MM.1S (cell line): ENCODE data around the gene SMURF2.

Experiments used
- DNase-seq: peaks from one replicate; pipeline ENCODE4 v3.0.0-alpha.2; 2015
- H2AFZ ChIP-seq: fragments of 300-600 bp; sonication (generic); 2 replicates; pipeline ENCODE4 v1.6.0; 2016; ENCODE audit warnings: antibody characterized with exemption, low read length
- H3F3A ChIP-seq: fragments of 300-600 bp; sonication (generic); 2 replicates; pipeline ENCODE4 v1.6.1; 2016; ENCODE audit warnings: mild to moderate bottlenecking, antibody characterized with exemption, low read length, moderate library complexity, mixed read lengths; ENCODE audit not compliant: insufficient read depth
- H3K27ac ChIP-seq: fragments of 300-600 bp; sonication (generic); 2 replicates; pipeline ENCODE4 v1.5.1; 2016; ENCODE audit warnings: mild to moderate bottlenecking, low read length
- H3K27me3 ChIP-seq: fragments of 300-600 bp; sonication (generic); replicated peaks from 2 replicates; pipeline ENCODE4 v1.6.0; 2016; ENCODE audit warnings: low read length; ENCODE audit not compliant: insufficient read depth
- H3K36me3 ChIP-seq: fragments of 300-600 bp; sonication (generic); replicated peaks from 2 replicates; pipeline ENCODE4 v1.6.1; 2016; ENCODE audit warnings: mild to moderate bottlenecking, low read length, mixed read lengths; ENCODE audit not compliant: insufficient read depth
- H3K4me1 ChIP-seq: fragments of 300-600 bp; sonication (generic); 2 replicates; pipeline ENCODE4 v1.6.1; 2016; ENCODE audit warnings: low read length, mixed read lengths
- H3K4me2 ChIP-seq: fragments of 300-600 bp; sonication (generic); 2 replicates; pipeline ENCODE4 v1.6.0; 2016; ENCODE audit warnings: low read depth, low read length
- H3K4me3 ChIP-seq: fragments of 300-600 bp; sonication (generic); 2 replicates; pipeline ENCODE4 v1.5.1; 2016; ENCODE audit warnings: low read length, mixed read lengths
- H3K79me2 ChIP-seq: fragments of 300-600 bp; sonication (generic); 2 replicates; pipeline ENCODE4 v1.6.1; 2016; ENCODE audit warnings: mixed run types, low read length, mixed read lengths
- H3K9ac ChIP-seq: fragments of 300-600 bp; sonication (generic); 2 replicates; pipeline ENCODE4 v1.6.1; 2016; ENCODE audit warnings: low read length, mixed read lengths
- H3K9me2 ChIP-seq: fragments of 300-600 bp; sonication (generic); replicated peaks from 2 replicates; pipeline ENCODE4 v1.6.1; 2016; ENCODE audit warnings: mild to moderate bottlenecking, low read length, mixed read lengths; ENCODE audit not compliant: insufficient read depth
- H3K9me3 ChIP-seq: fragments of 300-600 bp; sonication (generic); replicated peaks from 2 replicates; pipeline ENCODE4 v1.6.1; 2016; ENCODE audit warnings: mild to moderate bottlenecking, low read length, mixed read lengths; ENCODE audit not compliant: insufficient read depth
- H4K20me1 ChIP-seq: fragments of 300-600 bp; sonication (generic); 2 replicates; pipeline ENCODE4 v1.6.1; 2016; ENCODE audit warnings: mild to moderate bottlenecking, low read length, moderate library complexity, mixed read lengths; ENCODE audit not compliant: insufficient read depth
- CTCF ChIP-seq: fragments of 300-600 bp; sonication (generic); IDR thresholded peaks from 2 replicates; pipeline ENCODE4 v1.5.1; 2016; ENCODE audit warnings: antibody characterized with exemption, low read length, mixed read lengths
- EZH2 ChIP-seq: fragments of 300-600 bp; sonication (generic); optimal IDR thresholded peaks from 2 replicates; pipeline ENCODE3; 2017; ENCODE audit warnings: low read depth, mild to moderate bottlenecking, antibody characterized with exemption, low read length, mixed read lengths
- EZH2phosphoT487 ChIP-seq: fragments of 300-600 bp; sonication (generic); IDR thresholded peaks from 2 replicates; pipeline ENCODE4 v1.6.1; 2018; ENCODE audit warnings: antibody characterized with exemption, low read length

Gene SMURF2

GRCh38 chr17:64706224-64707049 is 44.3 kb upstream of the SMURF2 start:
- H3K27ac ChIP-seq, result no peak overlapping the region
- no peaks in the 10 kb centered on the region for H4K20me1 ChIP-seq
- no peaks in the 10 kb centered on the region for H3K9me3 ChIP-seq
- no peak overlapping the region for H3K4me3 ChIP-seq
- H3K27me3 ChIP-seq, result no peaks in the 10 kb centered on the region
- TF ChIP-seq CTCF (no peak), EZH2phosphoT487 (no peak), EZH2 (no peak)
- peaks cover 19% of the 10 kb centered on the region for H3K4me1 ChIP-seq
- H3K79me2 ChIP-seq, result no peaks in the 10 kb centered on the region
- no peak overlapping the region for H3K4me2 ChIP-seq
- no peaks in the 10 kb centered on the region for H3K9me2 ChIP-seq
- peaks cover 12% of the 10 kb centered on the region for H3F3A ChIP-seq
- no peak for DNase-seq
- no peaks in the 10 kb centered on the region for H3K36me3 ChIP-seq
- H2AFZ ChIP-seq, result no peak overlapping the region
- no peak overlapping the region for H3K9ac ChIP-seq

- no peaks in the 10 kb centered on the region for H3K4me1 ChIP-seq
- no peak overlapping the region for H3K27ac ChIP-seq
- H3F3A ChIP-seq, result no peaks in the 10 kb centered on the region
- H3K4me2 ChIP-seq, result no peak overlapping the region
- TF ChIP-seq EZH2phosphoT487 (no peak), CTCF (no peak), EZH2 (no peak)
- H3K9me3 ChIP-seq, result no peaks in the 10 kb centered on the region
- no peak overlapping the region for H2AFZ ChIP-seq
- H3K4me3 ChIP-seq, result no peak overlapping the region
- no peaks in the 10 kb centered on the region for H4K20me1 ChIP-seq
- H3K36me3 ChIP-seq, result no peaks in the 10 kb centered on the region
- H3K9ac ChIP-seq, result no peak overlapping the region
- H3K79me2 ChIP-seq, result no peaks in the 10 kb centered on the region
- DNase-seq, result no peak
- no peaks in the 10 kb centered on the region for H3K9me2 ChIP-seq
- no peaks in the 10 kb centered on the region for H3K27me3 ChIP-seq
Observed at GRCh38 chr17:64702815-64703214, 40.7 kb upstream of the SMURF2 start.

- H3K27me3 ChIP-seq, result no peaks in the 10 kb centered on the region
- H3K9me3 ChIP-seq, result no peaks in the 10 kb centered on the region
- no peaks in the 10 kb centered on the region for H3K36me3 ChIP-seq
- TF ChIP-seq EZH2 (no peak), CTCF (no peak), EZH2phosphoT487 (no peak)
- H3K4me3 ChIP-seq, result no peak overlapping the region
- H3K4me1 ChIP-seq, result no peaks in the 10 kb centered on the region
- no peak for DNase-seq
- no peak overlapping the region for H2AFZ ChIP-seq
- H3F3A ChIP-seq, result no peaks in the 10 kb centered on the region
- no peaks in the 10 kb centered on the region for H3K9me2 ChIP-seq
- H3K9ac ChIP-seq, result no peak overlapping the region
- H4K20me1 ChIP-seq, result no peaks in the 10 kb centered on the region
- no peak overlapping the region for H3K4me2 ChIP-seq
- no peaks in the 10 kb centered on the region for H3K79me2 ChIP-seq
- H3K27ac ChIP-seq, result no peak overlapping the region
Observed at GRCh38 chr17:64698725-64699124, 36.6 kb upstream of the SMURF2 start.
